SK-MEL-5 (cell line): ENCODE data around the gene OPA3. TPM values are rescaled to one million over a fixed set of nuclear protein-coding genes. Genes with fewer than 3 reads are reported as not detected.

Source experiments
- DNase-seq: peaks from one replicate; pipeline ENCODE4 v3.0.0-alpha.2; 2016; ENCODE audit warnings: low read depth, low spot score
- in situ Hi-C: cut with HindIII; loops from 2 replicates; pipeline ENCODE4 v1.10.0; 2016; ENCODE audit warnings: low sequenced_read_pairs, high pct_unique_total_duplicates, low pct_unique_long_range_greater_than_20kb
- total RNA-seq: library from RNA; depleted of rRNA; stranded (reverse); fragments of >200 nt; shearing (Covaris generic); gene quantifications from 2 replicates; pipeline ENCODE4 v1.2.3, GENCODE V29; 2014

The OPA3 gene
- total RNA-seq, 1 experiment from 2014 or later = 10.2 TPM

- in situ Hi-C loops = no loop called here
- peak; percentile 23 for DNase-seq
Observed at GRCh38 chr19:45499196-45500180, 85.1 kb downstream of the OPA3 start.

DNA sequence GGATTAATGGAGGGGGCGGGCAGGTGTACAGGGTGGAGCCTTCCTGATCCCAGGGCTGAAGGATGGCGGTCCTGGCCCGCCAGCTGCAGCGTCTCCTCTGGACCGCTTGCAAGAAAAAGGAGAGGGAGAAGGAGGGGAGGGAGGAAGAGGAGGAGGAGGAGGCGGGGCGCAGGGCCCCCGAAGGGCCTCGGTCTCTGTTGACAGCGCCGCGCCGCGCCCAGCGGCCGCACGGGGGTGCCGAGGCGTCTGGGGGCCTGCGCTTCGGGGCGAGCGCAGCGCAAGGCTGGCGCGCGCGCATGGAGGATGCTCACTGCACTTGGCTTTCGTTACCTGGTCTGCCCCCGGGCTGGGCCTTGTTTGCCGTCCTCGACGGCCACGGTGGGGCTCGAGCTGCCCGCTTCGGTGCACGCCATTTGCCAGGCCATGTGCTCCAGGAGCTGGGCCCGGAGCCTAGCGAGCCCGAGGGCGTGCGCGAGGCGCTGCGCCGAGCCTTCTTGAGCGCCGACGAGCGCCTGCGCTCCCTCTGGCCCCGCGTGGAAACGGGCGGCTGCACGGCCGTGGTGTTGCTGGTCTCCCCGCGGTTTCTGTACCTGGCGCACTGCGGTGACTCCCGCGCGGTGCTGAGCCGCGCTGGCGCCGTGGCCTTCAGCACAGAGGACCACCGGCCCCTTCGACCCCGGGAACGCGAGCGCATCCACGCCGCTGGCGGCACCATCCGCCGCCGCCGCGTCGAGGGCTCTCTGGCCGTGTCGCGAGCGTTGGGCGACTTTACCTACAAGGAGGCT is 86.0 kb downstream of the OPA3 start, which contains the start of gene PPM1N:
Gene PPM1N (plus strand): TSS at position 33 of the 785 bp plus-strand sequence. CDS start 30 bp downstream, at position 63.
- no peak for DNase-seq
- in situ Hi-C loops = no loop called here

DNA sequence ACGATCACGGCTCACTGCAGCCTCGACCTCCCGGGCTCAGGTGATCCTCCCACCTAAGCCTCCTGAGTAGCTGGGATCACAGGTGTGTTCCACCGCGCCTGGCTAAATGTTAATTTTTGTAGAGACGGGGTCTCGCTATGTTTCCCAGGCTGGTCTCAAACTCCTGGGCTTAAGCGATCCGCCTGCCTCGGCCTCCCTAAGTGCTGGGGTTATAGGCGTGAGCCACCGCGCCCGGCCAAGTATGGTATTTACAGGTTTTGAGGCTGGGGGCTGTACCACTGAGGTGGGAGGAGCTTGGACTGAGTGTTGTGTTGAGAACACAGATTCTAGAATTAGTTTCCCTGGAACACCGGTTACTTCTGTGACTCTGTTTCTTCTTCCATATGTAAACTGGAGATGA is 86.8 kb downstream of the OPA3 start:
- DNase-seq = no peak
- in situ Hi-C loops = no loop called here

DNA sequence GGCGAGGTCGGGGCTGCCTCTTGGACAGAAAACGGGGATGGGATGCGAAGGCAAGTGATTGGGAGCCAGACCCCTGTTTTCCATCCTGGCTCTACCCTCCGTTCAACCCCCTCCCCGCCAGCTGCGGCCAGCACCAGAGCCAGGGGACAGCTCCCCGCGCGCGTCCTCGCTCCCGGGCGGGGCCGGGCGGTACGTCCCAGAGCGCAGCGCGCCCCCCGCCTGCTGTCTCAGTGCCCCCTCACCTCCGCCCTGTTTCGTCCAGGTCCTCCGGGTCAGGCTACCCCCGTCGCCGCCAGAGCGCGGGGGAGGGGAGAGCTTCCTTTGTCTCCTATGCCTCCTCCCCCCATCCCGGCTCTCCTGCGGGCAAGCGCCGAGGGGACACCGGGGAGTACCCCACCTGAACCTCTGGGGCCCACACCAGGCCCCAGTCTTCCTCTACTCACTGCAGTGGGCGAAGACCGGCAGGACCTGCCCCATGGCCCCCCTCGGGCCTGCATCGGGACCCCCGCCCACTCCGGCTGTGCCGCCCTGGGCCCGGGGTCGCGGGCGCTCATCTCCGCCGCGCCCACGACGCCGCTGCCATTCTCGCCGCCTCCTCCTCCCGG is 88.2 kb downstream of the OPA3 start:
- in situ Hi-C loops = no loop called here
- no peak for DNase-seq

DNA sequence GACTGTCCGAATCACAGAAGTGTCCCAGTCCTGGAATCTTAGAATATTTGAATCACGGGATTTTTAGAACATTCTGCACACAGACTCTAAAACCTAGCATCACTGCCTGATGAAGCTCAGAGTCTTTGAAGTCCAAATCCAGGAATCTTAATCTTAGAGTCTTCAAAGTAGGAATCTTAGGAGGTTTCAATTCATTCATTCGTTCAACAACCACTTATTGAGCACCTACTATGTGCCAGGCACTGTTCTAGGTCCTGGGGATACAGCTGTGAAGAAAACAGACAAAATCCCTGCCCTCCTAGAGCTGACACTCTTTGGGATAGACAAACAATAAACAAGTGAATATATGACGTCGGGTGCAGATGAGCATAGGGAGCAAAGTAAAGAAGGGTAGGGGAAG is 89.4 kb downstream of the OPA3 start:
- DNase-seq = no peak
- in situ Hi-C loops = no loop called here

DNA sequence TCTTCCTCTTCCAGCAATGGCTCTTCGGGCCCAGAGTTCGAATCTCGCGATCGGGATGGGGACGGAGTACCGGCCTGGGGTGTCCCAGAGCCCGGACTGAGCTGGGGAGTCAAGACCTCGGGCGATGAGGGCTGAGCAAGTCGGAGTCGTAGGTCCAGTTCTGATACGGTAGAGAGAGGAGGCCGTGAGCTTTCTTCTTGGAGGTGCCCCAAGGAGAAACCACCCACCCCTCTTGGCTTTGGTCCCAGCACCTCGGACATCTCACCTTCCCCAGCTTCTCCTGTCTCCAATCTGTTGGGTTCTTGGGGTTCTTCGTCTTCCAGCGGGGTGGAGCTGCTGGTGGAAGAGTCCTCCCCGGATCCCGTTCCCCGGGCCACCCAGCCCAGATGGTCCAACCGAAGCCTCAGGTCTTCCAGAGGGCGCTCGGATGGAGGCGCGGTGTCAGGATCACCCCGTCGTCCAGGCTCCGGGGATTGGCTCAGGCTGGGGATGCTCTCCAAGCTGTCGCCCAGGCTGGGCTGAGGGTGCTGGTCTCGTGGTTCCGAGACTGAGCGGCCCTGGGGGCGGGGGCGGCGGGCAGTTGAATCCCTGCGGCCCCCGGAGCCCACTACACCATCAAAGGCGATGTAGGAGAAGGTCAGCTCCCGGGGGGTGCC is 90.2 kb downstream of the OPA3 start:
- no peak for DNase-seq
- in situ Hi-C loops = no loop called here

DNA sequence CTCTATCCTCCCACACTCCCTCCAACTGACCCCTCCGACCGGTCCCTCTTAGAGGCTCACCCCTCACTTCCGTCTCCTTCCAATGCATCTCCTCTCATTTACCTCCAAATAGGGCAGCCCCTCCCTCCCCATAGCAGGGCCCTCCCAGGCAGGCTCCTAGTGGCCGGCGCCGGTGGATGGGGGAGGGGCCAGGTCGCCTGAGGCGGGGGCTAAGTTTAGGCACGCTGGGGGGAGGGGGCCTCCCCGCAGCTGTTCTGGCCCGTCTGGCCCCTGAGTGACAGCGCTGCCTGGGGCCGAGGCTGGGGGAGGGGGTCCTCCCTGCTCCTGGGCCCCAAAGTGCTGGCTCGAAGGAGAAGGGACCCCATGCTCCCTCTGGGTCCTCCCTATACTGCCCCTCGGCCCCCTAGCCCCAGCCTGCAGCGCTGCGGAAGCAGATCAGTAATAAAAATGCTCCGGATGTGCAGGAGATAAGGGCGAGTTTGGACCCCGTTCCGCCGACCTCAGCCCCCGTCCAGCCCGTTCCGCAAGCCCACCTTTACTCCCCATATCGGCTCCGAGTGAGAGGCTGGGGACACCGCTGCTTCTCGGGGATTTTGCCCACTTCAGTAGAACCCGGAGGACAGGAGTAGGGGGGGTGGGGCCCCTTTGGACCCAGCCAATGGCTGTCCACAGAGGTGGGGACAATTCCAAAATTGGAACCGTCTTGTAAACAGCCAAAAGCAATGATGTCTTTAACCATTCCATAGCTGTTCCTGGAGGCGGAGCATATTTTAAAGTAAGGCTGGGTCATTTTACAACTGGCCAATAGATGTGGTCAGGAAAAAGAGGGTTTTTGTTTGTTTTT is 91.8 kb downstream of the OPA3 start:
- peak; percentile 70 for DNase-seq
- in situ Hi-C loops = no loop called here

DNA sequence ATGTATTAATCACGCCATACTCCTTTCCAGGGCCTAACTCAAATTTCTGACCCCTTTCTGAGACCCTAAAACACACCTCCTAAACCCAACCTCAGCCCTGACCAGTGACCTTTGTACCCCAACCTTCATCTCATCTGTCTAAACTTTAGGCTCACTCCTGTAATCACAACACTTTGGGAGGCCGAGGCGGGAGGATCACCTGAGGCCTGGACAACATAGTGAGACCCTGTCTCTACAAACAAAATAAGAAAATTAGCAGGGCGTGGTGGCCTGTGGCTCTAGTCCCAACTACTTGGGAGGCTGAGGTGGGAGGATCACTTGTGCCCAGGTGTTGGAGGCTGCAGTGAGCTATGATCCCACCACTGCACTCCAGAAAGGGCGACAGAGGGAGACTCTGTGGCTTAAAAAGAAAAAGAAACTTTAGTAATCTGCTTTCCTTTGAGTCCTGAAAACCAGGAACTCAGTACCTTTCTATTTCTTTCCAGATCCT is 92.4 kb downstream of the OPA3 start:
- in situ Hi-C loops = no loop called here

DNA sequence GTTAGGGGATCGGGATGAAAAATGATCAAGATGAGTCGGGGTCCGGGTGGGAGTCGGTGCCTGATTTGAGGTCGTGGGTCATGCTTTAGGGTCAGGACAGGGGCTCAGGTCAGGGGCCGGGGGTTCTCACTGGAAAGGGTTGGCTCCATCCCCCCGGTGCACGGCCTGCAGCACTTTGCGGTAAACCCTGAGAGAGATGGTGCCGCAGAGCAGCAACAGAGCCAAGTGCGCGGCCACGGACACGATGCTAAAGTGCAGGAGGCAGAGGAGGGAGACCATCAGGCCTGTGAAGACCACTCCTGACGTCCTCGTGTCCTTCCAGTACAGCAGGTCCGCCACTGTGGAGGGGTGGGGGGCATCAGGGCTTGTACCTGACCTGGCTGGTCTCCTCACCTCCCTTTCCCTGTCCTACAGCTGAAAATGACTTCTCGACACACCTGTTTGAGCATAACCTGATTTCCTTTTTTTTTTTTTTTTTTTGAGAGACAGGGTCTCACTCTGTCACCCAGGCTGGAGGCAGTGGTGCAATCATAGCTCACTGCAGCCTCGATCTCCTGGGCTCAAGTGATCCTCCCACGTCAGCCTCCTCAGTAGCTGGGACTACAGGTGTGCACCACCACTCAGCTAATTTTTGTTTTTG is 95.3 kb downstream of the OPA3 start:
- in situ Hi-C loops = no loop called here
- DNase-seq = no peak

More for the DNA sequence above, 92.4 kb downstream of the OPA3 start:
- DNase-seq = no peak

DNA sequence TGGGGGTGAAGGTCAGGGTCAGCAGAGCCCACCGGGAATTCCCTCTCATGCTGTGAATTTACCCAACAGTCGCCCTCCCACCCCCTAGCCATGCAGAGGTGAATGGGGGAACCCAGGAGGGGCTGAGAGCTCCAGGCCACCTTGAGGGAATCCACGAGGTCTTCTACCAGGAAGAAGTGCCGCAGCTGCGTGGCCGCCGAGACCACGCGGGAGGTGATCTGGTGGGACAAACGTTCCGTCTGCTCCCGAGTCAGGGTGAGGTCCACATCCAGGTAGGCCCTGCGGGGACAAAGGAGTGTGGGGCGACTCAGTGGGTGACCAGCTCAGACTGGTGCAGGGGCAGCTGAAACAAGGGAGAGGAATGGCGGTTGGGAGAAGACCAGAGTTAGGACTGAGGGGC is 95.9 kb downstream of the OPA3 start:
- in situ Hi-C loops = no loop called here

GRCh38 chr19:45485305-45486077 is 99.1 kb downstream of the OPA3 start:
- in situ Hi-C loops = no loop called here
- peak; percentile 96 for DNase-seq

More for the DNA sequence above, 95.9 kb downstream of the OPA3 start:
- DNase-seq = no peak

DNA sequence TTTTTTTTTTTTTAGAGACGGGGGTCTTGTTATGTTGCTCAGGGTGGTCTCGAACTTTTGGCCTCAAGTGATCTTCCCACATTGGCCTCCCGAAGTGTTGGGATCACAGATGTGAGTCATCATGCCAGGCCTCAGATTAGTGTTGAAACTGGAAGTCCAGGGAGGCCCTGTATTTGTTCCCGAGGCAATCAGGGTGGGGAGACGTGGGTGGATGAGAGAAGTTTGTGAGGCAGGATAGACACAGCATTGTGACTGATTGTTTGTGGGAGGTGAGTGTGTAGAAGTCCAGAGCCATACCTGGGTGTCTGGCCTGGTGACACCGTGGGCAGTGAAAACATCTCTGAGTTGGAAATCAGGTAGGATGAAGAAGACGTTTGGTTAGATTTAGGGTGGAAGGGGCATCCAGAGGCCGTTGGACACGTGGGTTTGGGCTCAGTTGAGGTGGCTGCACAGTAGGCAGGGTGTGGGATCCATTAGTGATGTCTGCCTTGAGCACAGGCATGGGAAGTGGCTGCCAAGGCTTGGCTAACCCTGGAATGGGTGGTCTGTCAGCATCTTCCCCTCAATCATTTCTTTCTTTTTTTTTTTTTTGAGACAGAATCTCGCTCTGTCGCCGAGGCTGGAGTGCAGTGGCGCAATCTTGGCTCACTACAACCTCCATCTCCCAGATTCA is 100.2 kb downstream of the OPA3 start:
- no peak for DNase-seq
- in situ Hi-C loops = no loop called here

- DNase-seq = no peak
- in situ Hi-C loops = no loop called here
Observed at GRCh38 chr19:45483033-45483432, 101.6 kb downstream of the OPA3 start.

GRCh38 chr19:45478454-45479238 is 106.0 kb downstream of the OPA3 start:
- in situ Hi-C loops = no loop called here
- DNase-seq = peak; percentile 95
